Motor neuron (in vitro differentiated cells): ENCODE measurements around the gene PLCG2. TPM values are rescaled to one million over a fixed set of nuclear protein-coding genes. Genes with fewer than 3 reads are reported as not detected.

ENCODE experiments used
- ATAC-seq, 8 experiments: fragments of 200-7000 bp; cut with Tn5 transposase; replicated peaks in 6 of 8; 2 replicates each; pipeline ENCODE4 v1.8.0; 2021; ENCODE audit warnings: mild to moderate bottlenecking in 8 of 8, moderate library complexity in 8 of 8
- H3K27ac ChIP-seq, 2 donors: fragments of 250-450 bp; sonication (Bioruptor Pico); 2 replicates each; pipeline ENCODE4 v1.9.0; 2021; ENCODE audit warnings: antibody characterized with exemption in 2 of 2, mild to moderate bottlenecking in 2 of 2, moderate library complexity in 1 of 2
- H3K4me1 ChIP-seq, 2 donors: fragments of 250-450 bp; sonication (Bioruptor Pico); replicated peaks in 1 of 2; 2 replicates each; pipeline ENCODE4 v1.6.1; 2021; ENCODE audit warnings: antibody characterized with exemption in 2 of 2, mild to moderate bottlenecking in 2 of 2, moderate library complexity in 1 of 2
- H3K4me3 ChIP-seq, 5 donors: fragments of 250-450 bp; sonication (Bioruptor Pico); 2 replicates each; pipeline ENCODE4 v1.9.0; 2021; ENCODE audit warnings: antibody characterized with exemption in 5 of 5, mild to moderate bottlenecking in 5 of 5, moderate library complexity in 4 of 5
- WGBS, 10 experiments: fragments of 450-650 bp; shearing (Covaris generic); methylation state at CpG; one replicate each; pipeline ENCODE4 v1.0.0; 2022; 5-methylcytosine and 5-hydroxymethylcytosine counted together
- in situ Hi-C, 9 experiments: fragments of 400-800 bp; cut with MboI; loops; one replicate each; pipeline ENCODE4 v1.15.0; 2021; ENCODE audit warnings: low sequenced_read_pairs in 9 of 9, low pct_unique_long_range_greater_than_20kb in 2 of 9; ENCODE audit not compliant: unreplicated experiment in 9 of 9
- total RNA-seq, 8 experiments: library from RNA; unstranded; fragments of 300-600 nt; gene quantifications; 2 replicates each; pipeline versions ENCODE4 v1.2.3 to v1.2.4, GENCODE V29; 2022

PLCG2 gene
- total RNA-seq, 8 experiments from 2014 or later, result 0.09 to 2.7 (median 0.87) TPM

DNA sequence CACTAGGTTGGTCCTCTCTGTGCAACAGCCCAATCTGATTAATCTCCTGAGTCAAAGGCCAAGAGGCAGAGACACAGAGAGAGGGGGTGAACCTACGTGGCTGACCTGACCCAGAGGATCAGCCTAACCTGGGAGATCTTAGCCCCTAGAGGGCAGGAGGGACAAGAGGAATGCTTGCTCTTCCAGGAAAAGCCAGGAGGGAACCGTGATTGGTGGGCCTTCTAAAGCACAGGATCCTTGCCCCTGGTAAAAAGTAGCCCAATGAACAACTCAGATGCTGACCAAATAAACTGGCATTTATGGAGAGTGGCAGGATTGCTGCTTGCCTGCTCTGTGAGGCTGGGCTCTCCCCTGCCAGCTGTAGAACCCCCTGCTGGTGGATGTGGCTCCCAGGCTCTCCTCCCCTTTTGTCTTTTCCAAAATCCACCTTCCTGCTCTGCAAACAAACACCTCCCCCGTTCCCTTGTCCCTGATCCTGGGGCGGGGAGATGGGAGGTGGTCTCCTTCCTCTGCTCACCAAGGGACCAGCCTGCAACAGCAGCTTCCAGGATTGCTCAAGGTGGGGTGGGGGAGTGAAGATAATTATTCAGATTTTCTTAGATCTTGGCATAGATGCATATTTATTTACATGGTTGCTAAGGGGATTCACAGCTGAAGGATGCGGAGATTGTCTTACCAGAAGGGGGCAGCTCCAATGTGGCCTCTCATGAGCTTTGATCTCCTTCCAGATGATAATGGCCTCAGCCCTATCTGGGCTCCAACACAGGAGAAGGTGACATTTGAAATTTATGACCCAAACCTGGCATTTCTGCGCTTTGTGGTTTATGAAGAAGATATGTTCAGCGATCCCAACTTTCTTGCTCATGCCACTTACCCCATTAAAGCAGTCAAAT is 160.3 kb downstream of the PLCG2 start:
- peaks cover 37 to 48% of the 10 kb centered on the region in 2 donors for H3K4me1 ChIP-seq
- peak in 2 of 8 experiments; percentile 28 to 81 for ATAC-seq
- no peak overlapping the region for H3K4me3 ChIP-seq
- in situ Hi-C loops, result loop anchor here in 2 of 9 experiments (25.0 kb wide), 1 partner anchor 298 kb away; no protein-coding TSS in a partner anchor
- no peak overlapping the region for H3K27ac ChIP-seq
- 20 to 100% (median 92%) methylated on average over 1 to 4 of the region's 7 CpGs; no CpG with 5 or more reads in 2 of the 10 experiments for WGBS, 10 experiments

DNA sequence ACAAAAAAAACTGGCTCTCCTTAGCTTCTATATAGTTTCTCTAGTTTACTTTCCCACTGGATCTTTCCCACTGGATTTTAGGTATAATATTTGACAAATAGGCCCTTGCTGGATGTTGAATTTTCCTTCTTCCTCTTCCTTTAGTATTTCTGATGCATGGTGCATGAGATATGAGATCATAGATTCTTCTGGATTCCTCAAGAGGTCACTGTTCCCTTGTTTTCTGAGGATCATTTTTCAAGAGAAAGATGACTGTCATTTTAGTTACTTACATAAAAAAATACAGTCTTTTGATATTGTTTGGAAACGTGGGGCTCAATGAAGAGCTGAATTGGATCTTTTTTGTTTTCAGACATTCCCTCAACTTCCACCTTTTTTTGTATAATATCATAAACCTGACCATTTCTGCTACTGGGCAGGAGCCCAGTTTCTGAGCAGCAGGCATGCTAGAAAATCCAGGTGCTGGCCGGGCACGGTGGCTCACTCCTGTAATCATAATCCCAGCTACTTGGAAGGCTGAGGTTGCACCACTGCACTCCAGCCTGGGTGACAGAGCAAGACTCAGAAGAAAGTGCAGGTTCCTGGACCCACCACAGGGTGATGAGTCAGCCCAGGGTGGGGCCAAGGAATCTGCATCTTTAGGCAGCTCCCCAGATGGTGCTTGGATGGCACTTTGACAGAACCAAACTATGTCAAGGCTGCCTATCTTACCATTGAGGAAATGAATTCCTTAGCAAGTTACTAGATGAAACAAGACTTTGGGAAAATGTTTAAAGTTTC is 161.9 kb downstream of the PLCG2 start:
- peak in 6 of 8 experiments; percentile 30 to 97 (median 48) for ATAC-seq
- WGBS, 10 experiments, result 14 to 100% (median 38%) methylated on average over 1 to 3 of the region's 3 CpGs; no CpG with 5 or more reads in 2 of the 10 experiments

DNA sequence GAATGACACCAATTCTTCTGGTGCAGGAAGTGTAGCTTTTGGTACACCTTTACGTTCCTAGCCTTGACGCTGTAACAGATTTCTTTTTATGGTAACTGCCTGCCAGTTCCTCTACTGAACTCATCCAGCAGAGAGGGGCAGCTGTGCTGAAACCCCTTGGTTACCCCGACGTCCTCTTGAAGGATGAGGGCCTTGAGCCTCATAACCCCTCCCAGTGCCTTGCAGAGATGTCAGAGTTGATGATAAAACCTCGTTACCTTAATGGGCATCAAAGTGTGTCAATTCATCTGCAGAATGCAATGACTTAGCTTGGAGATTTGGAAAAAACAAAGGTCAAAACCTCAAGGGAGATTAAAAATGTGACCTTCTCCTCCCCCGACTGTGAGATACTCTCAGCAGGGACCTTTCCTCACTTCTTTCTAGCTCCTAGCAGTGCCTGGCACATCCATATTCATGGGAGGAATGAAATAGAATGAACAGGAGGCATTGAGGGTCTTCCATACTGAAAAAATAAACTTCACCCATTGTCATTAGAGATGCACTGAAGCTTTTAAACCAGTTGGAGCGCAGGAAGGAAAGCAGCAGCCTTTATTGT is 163.0 kb downstream of the PLCG2 start:
- in situ Hi-C loops, result loop anchor here in 2 of 9 experiments (25.0 kb wide), 1 partner anchor 295 kb away; no protein-coding TSS in a partner anchor
- no peak overlapping the region for H3K27ac ChIP-seq
- H3K4me3 ChIP-seq, result no peak overlapping the region
- H3K4me1 ChIP-seq, result peaks cover 22 to 38% of the 10 kb centered on the region in 2 donors
- peak in 5 of 8 experiments; percentile 30 to 86 (median 79) for ATAC-seq
- WGBS, 10 experiments, result 9 to 100% (median 25%) methylated on average over 1 to 7 of the region's 7 CpGs; no CpG with 5 or more reads in 1 of the 10 experiments

More for the DNA sequence above, 161.9 kb downstream of the PLCG2 start:
- H3K27ac ChIP-seq, result no peak overlapping the region
- peaks cover 31 to 45% of the 10 kb centered on the region in 2 donors for H3K4me1 ChIP-seq
- in situ Hi-C loops, result loop anchor here in 2 of 9 experiments (25.0 kb wide), 1 partner anchor 296 kb away; no protein-coding TSS in a partner anchor
- H3K4me3 ChIP-seq, result no peak overlapping the region

DNA sequence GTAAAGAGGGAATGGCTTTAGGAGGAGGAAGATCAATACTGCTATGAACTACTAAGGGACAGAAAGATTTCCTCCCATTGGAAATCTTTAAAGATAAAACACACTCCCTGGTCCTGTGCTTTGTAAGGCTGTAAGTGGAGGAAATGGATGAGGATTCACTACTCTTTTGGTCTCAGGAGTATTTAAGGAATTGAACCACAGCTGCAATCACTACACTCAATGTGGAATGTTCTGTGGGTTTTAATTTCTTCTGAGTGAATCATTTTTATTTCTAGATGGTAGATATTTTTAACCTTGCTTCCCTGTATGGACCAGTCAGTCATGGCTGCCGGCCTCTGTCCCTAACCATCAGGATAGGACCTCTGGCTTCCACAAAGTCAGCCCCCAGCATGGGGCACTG is 166.6 kb downstream of the PLCG2 start:
- ATAC-seq, result no peak
- WGBS, 10 experiments, result 17 to 88% (median 50%) methylated on average over 1 of the region's 1 CpG; no CpG with 5 or more reads in 7 of the 10 experiments

DNA sequence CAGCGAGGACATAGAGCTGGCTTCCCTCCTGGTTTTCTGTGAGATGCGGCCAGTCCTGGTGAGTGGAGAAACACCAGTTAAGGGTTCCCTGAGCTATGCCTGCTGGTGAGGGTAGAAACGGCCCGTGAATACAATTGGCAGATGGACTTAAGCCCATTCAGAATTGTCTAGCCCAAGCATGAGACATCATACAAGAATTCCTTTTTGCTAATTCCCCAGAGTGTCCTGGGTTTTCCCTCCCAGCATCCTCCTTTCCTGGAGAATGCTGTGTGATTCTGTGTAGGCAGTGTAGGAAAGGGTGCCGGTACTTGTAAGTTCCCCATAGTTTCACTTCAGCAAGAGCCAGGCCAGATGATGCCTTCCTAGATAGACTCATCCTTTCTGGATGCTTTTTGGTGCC is 167.1 kb downstream of the PLCG2 start:
- Histone ChIP-seq H3K27ac (no peak overlapping the region), H3K4me1 (peaks cover 15 to 27% of the 10 kb centered on the region in 2 donors), H3K4me3 (no peak overlapping the region)
- in situ Hi-C loops, result loop anchor here in 2 of 9 experiments (25.0 kb wide), 1 partner anchor 291 kb away; no protein-coding TSS in a partner anchor
- 10 to 100% (median 99%) methylated on average over 1 to 5 of the region's 5 CpGs; no CpG with 5 or more reads in 2 of the 10 experiments for WGBS, 10 experiments
- no peak for ATAC-seq

More for the DNA sequence above, 166.6 kb downstream of the PLCG2 start:
- peaks cover 15 to 30% of the 10 kb centered on the region in 2 donors for H3K4me1 ChIP-seq
- in situ Hi-C loops, result loop anchor here in 2 of 9 experiments (25.0 kb wide), 1 partner anchor 292 kb away; no protein-coding TSS in a partner anchor
- H3K4me3 ChIP-seq, result no peak overlapping the region
- no peak overlapping the region for H3K27ac ChIP-seq

DNA sequence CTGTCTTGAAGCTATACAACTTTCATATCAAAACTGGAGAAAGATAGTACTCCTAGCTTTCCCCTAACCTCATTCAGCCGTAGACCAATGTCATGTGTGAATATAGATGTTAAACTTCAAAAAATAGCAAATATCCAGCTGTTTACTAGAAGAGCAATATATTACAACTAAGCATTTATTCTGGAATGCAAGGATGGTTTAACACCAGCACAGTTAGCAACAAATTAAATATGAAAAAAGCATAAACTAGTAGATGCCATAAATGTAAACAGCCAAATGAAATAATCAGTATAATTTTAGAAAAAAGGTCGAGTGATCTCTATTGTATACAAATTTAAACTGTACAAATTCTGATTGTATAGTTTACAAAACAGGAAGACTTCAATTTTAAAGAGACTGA is 172.5 kb downstream of the PLCG2 start:
- H3K4me3 ChIP-seq, result no peak overlapping the region
- no peak overlapping the region for H3K27ac ChIP-seq
- 0 to 82% (median 45%) methylated on average over 1 to 2 of the region's 2 CpGs for WGBS, 10 experiments
- H3K4me1 ChIP-seq, result no peaks in the 10 kb centered on the region
- in situ Hi-C loops, result no loop called here
- no peak for ATAC-seq

DNA sequence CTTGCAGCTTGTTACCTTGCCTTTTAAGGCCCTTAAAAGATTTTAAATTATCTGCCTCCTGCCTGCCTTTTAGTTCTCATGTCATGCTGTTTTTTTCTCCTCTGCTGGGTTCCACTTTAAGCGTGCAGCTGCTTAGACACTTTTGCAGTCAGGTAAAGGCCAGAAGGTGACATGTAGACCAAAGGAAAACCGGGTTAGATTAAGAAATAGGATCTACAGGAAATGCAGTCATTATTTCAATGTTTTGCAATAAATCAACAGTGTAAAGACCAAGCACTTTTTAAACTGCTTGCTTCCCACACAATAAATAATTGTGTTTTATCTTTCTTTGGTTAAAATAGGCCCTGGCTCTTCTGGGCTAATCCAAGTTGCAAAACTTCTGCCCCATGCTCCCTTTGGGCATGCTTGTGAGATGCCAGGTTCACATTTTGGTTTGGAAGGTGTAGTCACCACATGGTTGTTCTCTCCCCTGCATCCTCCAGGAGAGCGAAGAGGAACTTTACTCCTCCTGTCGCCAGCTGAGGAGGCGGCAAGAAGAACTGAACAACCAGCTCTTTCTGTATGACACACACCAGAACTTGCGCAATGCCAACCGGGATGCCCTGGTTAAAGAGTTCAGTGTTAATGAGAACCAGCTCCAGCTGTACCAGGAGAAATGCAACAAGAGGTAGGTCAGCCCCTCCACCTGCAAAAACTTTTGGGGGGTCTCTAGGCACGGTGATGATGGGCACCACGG is 177.3 kb downstream of the PLCG2 start:
- Histone ChIP-seq H3K4me1 (no peaks in the 10 kb centered on the region), H3K27ac (no peak overlapping the region), H3K4me3 (no peak overlapping the region)
- WGBS, 10 experiments, result 20 to 100% (median 82%) methylated on average over 1 to 7 of the region's 9 CpGs
- ATAC-seq, result no peak
- in situ Hi-C loops, result no loop called here

DNA sequence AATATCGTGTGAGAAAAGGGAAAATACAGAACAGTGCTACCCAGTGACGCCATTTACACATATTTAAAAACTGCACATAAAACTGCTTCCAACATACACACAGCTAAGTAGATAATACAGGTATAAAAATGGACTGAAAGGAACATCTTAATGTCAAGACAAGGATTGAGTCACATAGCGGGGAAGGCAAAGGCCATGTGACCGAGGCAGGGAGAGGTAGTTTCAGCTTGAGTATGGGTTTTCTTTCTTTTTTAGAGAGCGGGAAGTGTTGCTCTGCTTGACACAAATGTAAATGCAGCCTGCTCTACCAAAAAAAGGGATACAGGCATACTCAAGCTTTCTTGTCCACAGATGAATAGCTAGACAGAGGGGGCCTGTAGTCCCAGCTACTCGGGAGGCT is 185.7 kb downstream of the PLCG2 start:
- in situ Hi-C loops, result no loop called here
- WGBS, 10 experiments, result 14 to 100% (median 83%) methylated on average over 1 to 5 of the region's 6 CpGs; no CpG with 5 or more reads in 1 of the 10 experiments
- Histone ChIP-seq H3K4me1 (no peaks in the 10 kb centered on the region), H3K27ac (no peak overlapping the region), H3K4me3 (no peak overlapping the region)
- ATAC-seq, result no peak

DNA sequence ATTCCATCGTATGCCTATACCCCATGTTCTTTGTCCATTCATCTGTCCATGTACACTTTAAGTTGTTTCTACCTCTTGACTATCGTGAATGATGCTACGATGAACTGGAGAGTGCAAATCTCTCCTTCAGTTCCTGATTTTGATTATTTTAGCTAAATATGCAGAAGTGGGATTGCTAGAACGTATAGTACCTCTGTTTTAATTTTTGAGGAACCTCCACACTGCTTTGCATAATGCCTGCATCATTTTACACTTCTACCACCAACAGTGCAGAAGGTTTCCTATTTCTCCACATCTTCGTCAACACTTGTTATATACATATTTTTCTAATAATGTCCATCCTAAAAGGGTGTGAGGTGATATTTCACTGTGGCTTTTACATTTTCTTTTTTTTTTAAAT is 188.3 kb downstream of the PLCG2 start:
- Histone ChIP-seq H3K4me1 (no peaks in the 10 kb centered on the region), H3K4me3 (no peak overlapping the region), H3K27ac (no peak overlapping the region)
- no peak for ATAC-seq
- in situ Hi-C loops, result no loop called here
- 15 to 95% (median 67%) methylated on average over 1 to 5 of the region's 5 CpGs; no CpG with 5 or more reads in 1 of the 10 experiments for WGBS, 10 experiments

DNA sequence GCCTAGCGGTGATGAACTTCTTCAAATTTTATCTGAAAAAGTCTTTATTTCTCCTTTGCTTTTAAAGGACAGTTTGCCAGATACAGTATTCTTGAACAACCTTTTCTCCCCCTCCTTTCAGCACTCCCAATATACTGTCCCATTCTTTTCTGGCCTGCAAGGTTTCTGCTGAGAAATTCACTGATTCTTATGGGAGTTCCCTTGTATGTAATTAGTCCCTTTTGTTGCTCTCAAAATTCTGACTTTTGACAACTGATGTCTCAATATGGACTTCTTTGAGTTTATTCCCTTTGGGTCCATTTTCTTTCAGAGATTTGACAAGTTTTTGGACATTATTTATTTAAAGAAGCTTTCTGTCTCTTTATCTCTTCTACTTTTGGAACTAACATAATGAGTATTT is 192.8 kb downstream of the PLCG2 start:
- H3K4me3 ChIP-seq, result no peak overlapping the region
- ATAC-seq, result no peak
- WGBS, 10 experiments, result 58 to 100% (median 93%) methylated on average over 1 of the region's 1 CpG
- in situ Hi-C loops, result no loop called here
- no peak overlapping the region for H3K27ac ChIP-seq
- no peaks in the 10 kb centered on the region for H3K4me1 ChIP-seq

DNA sequence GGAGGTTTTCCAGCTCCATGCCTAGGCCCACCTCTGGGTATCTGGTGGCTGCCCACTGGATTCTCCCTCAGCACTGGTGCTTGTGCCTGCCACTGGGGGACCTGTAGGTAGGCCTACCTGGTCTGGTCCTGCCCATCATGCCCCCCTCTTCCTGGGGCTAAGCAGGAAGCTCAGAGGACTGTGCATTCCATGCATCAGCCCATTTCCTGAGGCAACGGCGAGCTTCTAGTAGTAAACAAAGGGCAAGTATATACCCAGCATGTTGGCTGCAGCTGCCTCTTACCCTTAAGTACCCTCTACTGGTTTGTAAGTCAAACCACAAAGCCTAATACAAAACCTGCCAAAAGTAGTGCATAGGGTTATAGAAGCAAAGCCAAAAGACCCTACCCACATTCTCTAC is 194.6 kb downstream of the PLCG2 start:
- in situ Hi-C loops, result no loop called here
- WGBS, 10 experiments, result 28 to 90% (median 59%) methylated on average over 2 of the region's 2 CpGs; no CpG with 5 or more reads in 6 of the 10 experiments
- H3K27ac ChIP-seq, result no peak overlapping the region
- ATAC-seq, result no peak
- no peaks in the 10 kb centered on the region for H3K4me1 ChIP-seq
- no peak overlapping the region for H3K4me3 ChIP-seq

DNA sequence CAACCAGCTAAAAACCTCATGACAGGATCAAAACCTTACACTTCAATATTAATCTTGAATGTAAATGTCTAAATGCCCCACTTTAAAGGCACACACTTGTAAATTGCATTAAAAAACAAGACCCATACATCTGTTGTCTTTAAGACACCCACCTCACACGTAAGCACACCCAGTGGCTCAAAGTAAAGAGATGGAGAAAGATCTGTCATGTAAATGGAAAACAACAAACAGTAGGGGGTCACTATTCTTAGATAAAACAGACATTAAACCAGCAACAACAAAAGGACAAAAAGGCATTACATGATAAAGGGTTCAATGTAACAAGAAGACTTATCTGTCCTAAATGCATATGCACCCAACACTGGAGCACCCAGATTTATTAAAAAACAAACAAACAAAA is 196.5 kb downstream of the PLCG2 start:
- in situ Hi-C loops, result no loop called here
- WGBS, 10 experiments, result 0 to 80% (median 20%) methylated on average over 1 of the region's 1 CpG; no CpG with 5 or more reads in 3 of the 10 experiments

More for the DNA sequence above, 196.5 kb downstream of the PLCG2 start:
- H3K4me3 ChIP-seq, result no peak overlapping the region
- no peak overlapping the region for H3K27ac ChIP-seq
- H3K4me1 ChIP-seq, result no peaks in the 10 kb centered on the region
- no peak for ATAC-seq
